Fibroblast of lung (primary cell): ENCODE data around the gene TRIM8. TPM values are rescaled to one million over a fixed set of nuclear protein-coding genes. Genes with fewer than 3 reads are reported as not detected.

Experiments used
- DNase-seq, 2 donors: peaks; one replicate each; pipeline versions ENCODE4 v3.0.0 to v3.0.0-alpha.2; 2010; ENCODE audit warnings: low read depth in 2 of 2
- H2AFZ ChIP-seq: 2 replicates; pipeline ENCODE4 v1.5.1; 2012; ENCODE audit warnings: low read length, control low read depth, inconsistent platforms
- H3K27ac ChIP-seq: 2 replicates; pipeline ENCODE4 v1.5.1; 2011; ENCODE audit warnings: low read length, control low read depth; ENCODE audit not compliant: insufficient read depth
- H3K27me3 ChIP-seq: 2 replicates; pipeline ENCODE4 v1.5.1; 2011; ENCODE audit warnings: mild to moderate bottlenecking, low read length; ENCODE audit not compliant: control insufficient read depth, insufficient read depth
- H3K36me3 ChIP-seq: 2 replicates; pipeline ENCODE4 v1.5.1; 2011; ENCODE audit warnings: low read length; ENCODE audit not compliant: control insufficient read depth, insufficient read depth
- H3K4me1 ChIP-seq: 2 replicates; pipeline ENCODE4 v1.5.1; 2011; ENCODE audit warnings: low read length; ENCODE audit not compliant: control insufficient read depth, insufficient read depth; ENCODE audit errors: extremely low read depth
- H3K4me2 ChIP-seq: 2 replicates; pipeline ENCODE4 v1.5.1; 2011; ENCODE audit warnings: low read length, control low read depth; ENCODE audit not compliant: insufficient read depth; ENCODE audit errors: extremely low read depth
- H3K4me3 ChIP-seq, 4 experiments: fragments of 200-600 bp in 1 of 4; sonication (generic) in 1 of 4; replicated peaks in 1 of 4; 2 replicates each; pipeline ENCODE4 v1.5.1; 2011 to 2016; ENCODE audit warnings: low read length in 4 of 4, low read depth in 3 of 4, mild to moderate bottlenecking in 3 of 4, control low read depth in 2 of 4, inconsistent platforms in 1 of 4, mixed read lengths in 1 of 4; ENCODE audit not compliant: insufficient read depth in 1 of 4; ENCODE audit errors: control extremely low read depth in 1 of 4
- H3K79me2 ChIP-seq: 2 replicates; pipeline ENCODE4 v1.5.1; 2012; ENCODE audit warnings: mild to moderate bottlenecking, low read length, inconsistent platforms; ENCODE audit not compliant: control insufficient read depth, insufficient read depth
- H3K9ac ChIP-seq: 2 replicates; pipeline ENCODE4 v1.5.1; 2011; ENCODE audit warnings: mild to moderate bottlenecking, low read length, control low read depth; ENCODE audit not compliant: insufficient read depth
- H3K9me3 ChIP-seq: 2 replicates; pipeline ENCODE4 v1.5.1; 2012; ENCODE audit warnings: low read depth, low read length; ENCODE audit not compliant: control insufficient read depth, insufficient read depth
- H4K20me1 ChIP-seq: 2 replicates; pipeline ENCODE4 v1.5.1; 2011; ENCODE audit warnings: low read length; ENCODE audit not compliant: control insufficient read depth, insufficient read depth; ENCODE audit errors: extremely low read depth
- EZH2 ChIP-seq: IDR thresholded peaks from 2 replicates; pipeline ENCODE4 v1.5.1; 2012; ENCODE audit warnings: low read length, control low read depth, mild to moderate bottlenecking; ENCODE audit errors: missing control alignments
- polyA plus RNA-seq, 2 donors: library from polyadenylated mRNA; depleted of rRNA in 1 of 2; stranded (reverse) in 1 of 2; unstranded in 1 of 2; fragments of >200 nt; gene quantifications; 2 replicates each; pipeline ENCODE4 v1.2.1, GENCODE V29; 2011 to 2012; ENCODE audit warnings: missing spikeins in 1 of 2
- total RNA-seq: library from RNA; depleted of rRNA; stranded (reverse); fragments of >200 nt; gene quantifications from 2 replicates; pipeline ENCODE4 v1.2.1, GENCODE V29; 2014
- TF ChIP-seq, protein P1 (sequence below), 2 donors: IDR thresholded peaks in 1 of 2; conservative IDR thresholded peaks in 1 of 2; 1 replicate in 1 of 2; 2 replicates in 1 of 2; pipeline ENCODE4 v1.5.1; 2011 to 2012; ENCODE audit warnings: low read length in 2 of 2, control low read depth in 1 of 2, inconsistent platforms in 1 of 2, low read depth in 1 of 2, mild to moderate bottlenecking in 1 of 2

Gene TRIM8
- total and polyA plus RNA-seq, 2 donors (not counting 1 experiment from before 2014, with no cell fraction given): 93.2 to 143 TPM

DNA sequence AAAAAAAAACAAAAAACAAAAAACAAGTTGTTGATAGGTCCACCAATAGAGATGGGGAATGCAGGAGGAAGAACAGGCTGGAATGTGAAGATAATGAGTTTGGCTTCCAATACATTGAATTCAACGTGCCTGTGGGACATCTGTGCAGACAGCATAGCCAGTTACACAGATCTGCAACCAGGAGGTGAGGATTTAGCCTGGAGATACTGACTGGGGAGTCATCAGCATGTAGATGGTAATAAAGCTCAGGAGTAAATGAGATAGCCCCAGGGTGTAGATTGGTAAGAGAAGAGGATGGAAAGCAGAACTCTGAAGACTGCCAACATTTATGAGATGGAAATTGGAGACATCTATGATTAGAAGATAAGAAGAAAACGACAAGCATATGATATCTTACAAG lies 4.7 kb upstream of the TRIM8 start:
- peaks cover 7% of the 10 kb centered on the region for H3K79me2 ChIP-seq
- TF ChIP-seq, protein P1, sequence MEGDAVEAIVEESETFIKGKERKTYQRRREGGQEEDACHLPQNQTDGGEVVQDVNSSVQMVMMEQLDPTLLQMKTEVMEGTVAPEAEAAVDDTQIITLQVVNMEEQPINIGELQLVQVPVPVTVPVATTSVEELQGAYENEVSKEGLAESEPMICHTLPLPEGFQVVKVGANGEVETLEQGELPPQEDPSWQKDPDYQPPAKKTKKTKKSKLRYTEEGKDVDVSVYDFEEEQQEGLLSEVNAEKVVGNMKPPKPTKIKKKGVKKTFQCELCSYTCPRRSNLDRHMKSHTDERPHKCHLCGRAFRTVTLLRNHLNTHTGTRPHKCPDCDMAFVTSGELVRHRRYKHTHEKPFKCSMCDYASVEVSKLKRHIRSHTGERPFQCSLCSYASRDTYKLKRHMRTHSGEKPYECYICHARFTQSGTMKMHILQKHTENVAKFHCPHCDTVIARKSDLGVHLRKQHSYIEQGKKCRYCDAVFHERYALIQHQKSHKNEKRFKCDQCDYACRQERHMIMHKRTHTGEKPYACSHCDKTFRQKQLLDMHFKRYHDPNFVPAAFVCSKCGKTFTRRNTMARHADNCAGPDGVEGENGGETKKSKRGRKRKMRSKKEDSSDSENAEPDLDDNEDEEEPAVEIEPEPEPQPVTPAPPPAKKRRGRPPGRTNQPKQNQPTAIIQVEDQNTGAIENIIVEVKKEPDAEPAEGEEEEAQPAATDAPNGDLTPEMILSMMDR (conservative IDR thresholded peaks at IDR 0.05 in 1 of 2, IDR thresholded peaks at IDR 0.05 in 1 of 2; ENCODE audit: low read depth in 1 of 2, low read length in 2 of 2): no peak
- no peak for TF ChIP-seq EZH2
- no peak overlapping the region for H3K27ac ChIP-seq
- H3K4me3 ChIP-seq: no peak overlapping the region
- H4K20me1 ChIP-seq: no peaks in the 10 kb centered on the region
- no peak overlapping the region for H3K9ac ChIP-seq
- H3K9me3 ChIP-seq: no peaks in the 10 kb centered on the region
- H3K27me3 ChIP-seq: no peaks in the 10 kb centered on the region
- H2AFZ ChIP-seq: no peak overlapping the region
- no peaks in the 10 kb centered on the region for H3K36me3 ChIP-seq
- H3K4me1 ChIP-seq: peaks cover 4% of the 10 kb centered on the region
- H3K4me2 ChIP-seq: no peak overlapping the region
- no peak for DNase-seq

DNA sequence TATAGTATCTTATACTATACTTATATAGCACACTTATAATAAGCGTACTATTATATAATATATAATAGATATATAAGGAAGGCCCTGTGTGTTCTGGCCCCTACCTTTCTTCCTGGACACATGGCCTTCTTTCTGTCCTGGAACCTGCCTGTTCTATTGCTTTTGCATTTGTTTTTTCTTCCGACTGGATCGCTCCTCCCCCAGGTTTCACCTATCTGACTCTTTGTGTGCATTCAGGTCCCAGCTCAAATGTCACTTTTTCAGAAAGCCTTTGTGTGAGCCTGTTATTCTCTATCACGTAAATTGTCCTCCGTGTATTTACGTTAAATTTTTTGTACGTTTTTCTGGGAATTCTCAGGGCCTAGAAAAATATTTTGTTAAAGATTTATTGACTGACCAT lies 2.9 kb upstream of the TRIM8 start:
- Histone ChIP-seq H3K9me3 (no peaks in the 10 kb centered on the region), H2AFZ (peak overlapping the region; percentile 72), H3K4me2 (peak overlapping the region; percentile 79), H3K79me2 (peaks cover 17% of the 10 kb centered on the region), H3K4me1 (no peaks in the 10 kb centered on the region), H3K4me3 (peak overlapping the region; percentile 42 to 81 (median 63)), H3K36me3 (peaks cover 5% of the 10 kb centered on the region), H3K9ac (no peak overlapping the region), H3K27me3 (no peaks in the 10 kb centered on the region), H4K20me1 (no peaks in the 10 kb centered on the region), H3K27ac (peak overlapping the region; percentile 81)
- no peak for TF ChIP-seq EZH2
- TF ChIP-seq, protein P1 (conservative IDR thresholded peaks at IDR 0.05 in 1 of 2, IDR thresholded peaks at IDR 0.05 in 1 of 2; ENCODE audit: low read depth in 1 of 2, low read length in 2 of 2): no peak
- no peak for DNase-seq

DNA sequence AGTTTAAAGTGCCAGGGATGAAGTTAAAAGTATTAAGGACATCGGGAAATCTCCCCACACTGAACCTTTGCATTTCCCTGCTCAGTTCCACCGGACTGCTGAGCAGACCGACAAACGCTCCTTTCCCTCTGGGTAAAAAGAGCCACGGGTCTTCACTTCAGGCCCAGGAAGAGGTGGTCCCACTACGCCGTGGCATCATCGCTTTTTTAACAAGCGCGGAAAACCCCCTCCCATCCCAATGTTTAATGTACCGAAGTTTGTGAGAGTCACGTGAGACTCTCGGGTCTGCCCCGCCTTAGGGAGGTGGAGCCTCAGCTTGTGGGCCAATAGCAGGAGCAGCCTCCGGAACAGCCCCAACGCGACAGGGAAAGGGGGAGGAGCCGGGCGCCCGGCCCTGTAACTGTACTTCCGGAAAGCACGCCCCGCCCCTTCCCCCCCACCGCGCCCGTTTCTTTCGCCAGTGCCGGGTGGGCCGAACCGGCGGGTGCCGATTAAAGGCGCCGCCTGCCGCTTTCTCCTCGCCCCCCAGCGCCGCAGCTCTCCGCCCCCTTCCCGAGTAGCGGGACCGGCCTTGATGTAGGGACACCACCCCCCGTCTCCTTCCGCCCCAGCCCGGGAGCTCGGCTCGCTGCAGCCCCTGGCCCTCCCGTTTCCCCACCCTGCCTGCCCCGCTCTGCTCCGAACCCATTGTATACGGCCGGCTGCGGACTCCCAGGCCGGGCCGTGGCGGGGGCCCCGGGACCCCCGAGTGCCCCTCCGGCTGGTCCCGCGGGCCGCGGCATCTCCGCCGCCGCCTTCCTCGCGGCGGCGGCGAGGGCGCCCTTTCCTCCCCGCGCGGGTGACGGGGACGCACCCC lies 2.2 kb upstream of the TRIM8 start:
- Histone ChIP-seq H3K4me3 (peak overlapping the region; percentile 58 to 81 (median 70)), H4K20me1 (no peaks in the 10 kb centered on the region)
- DNase-seq: peak; percentile 96 to 97

More for the DNA sequence above, 2.2 kb upstream of the TRIM8 start:
- Histone ChIP-seq H3K9ac (peak overlapping the region; percentile 75), H3K36me3 (peaks cover 5% of the 10 kb centered on the region), H2AFZ (peak overlapping the region; percentile 72), H3K79me2 (peaks cover 24% of the 10 kb centered on the region), H3K9me3 (no peaks in the 10 kb centered on the region), H3K4me2 (peak overlapping the region; percentile 79), H3K4me1 (no peaks in the 10 kb centered on the region), H3K27ac (peak overlapping the region; percentile 81), H3K27me3 (no peaks in the 10 kb centered on the region)
- TF ChIP-seq, protein P1 (conservative IDR thresholded peaks at IDR 0.05 in 1 of 2, IDR thresholded peaks at IDR 0.05 in 1 of 2; ENCODE audit: low read depth in 1 of 2, low read length in 2 of 2): no peak
- no peak for TF ChIP-seq EZH2
